NOMO-1 (cell line): ENCODE data around the gene ANP32B.
"Not testable (repeated sequence)": the region's sequence is repeated elsewhere in the genome, so short reads cannot be mapped to it uniquely, and the experiment has no call there.

Experiments used
- DNase-seq, 2 experiments: peaks; one replicate each; lab custom pipeline; 2025; ENCODE audit not compliant: unreplicated experiment in 2 of 2; lab: John Stamatoyannopoulos, UW

Gene ANP32B

GRCh38 chr9:97962575-97962974 lies 20.6 kb upstream of the ANP32B start:
- DNase-seq: no peak

- DNase-seq: no peak
Observed at GRCh38 chr9:97963232-97963631, 19.9 kb upstream of the ANP32B start.

GRCh38 chr9:97964901-97965300 lies 18.2 kb upstream of the ANP32B start:
- DNase-seq: no peak

- peak in 1 of 2 experiments; percentile 29 for DNase-seq
Observed at GRCh38 chr9:97966493-97966892, 16.6 kb upstream of the ANP32B start.

- no peak for DNase-seq
Observed at GRCh38 chr9:97969014-97969413, 14.1 kb upstream of the ANP32B start.

- DNase-seq: no peak
Observed at GRCh38 chr9:97970165-97970564, 13.0 kb upstream of the ANP32B start.

GRCh38 chr9:97972753-97973152 lies 10.4 kb upstream of the ANP32B start:
- DNase-seq: no peak

- no peak for DNase-seq
Observed at GRCh38 chr9:97975376-97975775, 7.8 kb upstream of the ANP32B start.

GRCh38 chr9:97976633-97977032 lies 6.5 kb upstream of the ANP32B start:
- DNase-seq: not testable (repeated sequence)

- no peak for DNase-seq
Observed at GRCh38 chr9:97978371-97979130, 4.6 kb upstream of the ANP32B start.

GRCh38 chr9:97979788-97980478 lies 3.2 kb upstream of the ANP32B start:
- no peak for DNase-seq

GRCh38 chr9:97980479-97980803 lies 2.7 kb upstream of the ANP32B start:
- no peak for DNase-seq

- no peak for DNase-seq
Observed at GRCh38 chr9:97980918-97981845, 2.0 kb upstream of the ANP32B start.

- DNase-seq: no peak
Observed at GRCh38 chr9:97981846-97982682, 1.1 kb upstream of the ANP32B start.

GRCh38 chr9:97983589-97984187 lies 547 bp downstream of the ANP32B start:
- no peak for DNase-seq

GRCh38 chr9:97984188-97985057 lies 1.3 kb downstream of the ANP32B start:
- peak; percentile 46 to 72 for DNase-seq

- DNase-seq: peak; percentile 24 to 27
Observed at GRCh38 chr9:97985058-97985861, 2.1 kb downstream of the ANP32B start.

- DNase-seq: no peak
Observed at GRCh38 chr9:97987487-97987886, 4.3 kb downstream of the ANP32B start.
